Measurements from ENCODE around the gene PDE8A.

DNA sequence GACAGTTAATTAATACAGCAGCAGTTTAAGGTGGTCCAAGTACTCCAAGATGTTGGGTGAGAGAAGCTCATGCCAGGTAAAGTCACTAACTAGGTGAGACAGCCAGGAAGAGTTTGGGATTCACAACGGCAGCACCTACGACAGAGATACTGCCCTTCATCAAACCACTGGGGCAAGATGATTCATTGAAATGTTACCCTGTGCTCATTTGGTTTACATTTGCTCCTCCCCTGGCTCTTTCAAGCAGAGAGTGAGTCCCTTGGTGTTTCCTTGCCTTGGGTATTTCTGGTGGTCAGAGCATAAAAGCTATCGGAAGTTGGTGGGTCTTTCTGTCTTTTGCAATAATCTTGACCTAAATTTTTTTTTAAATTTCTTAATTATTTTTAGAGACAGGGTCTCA lies 19.9 kb upstream of the PDE8A start:
- TF ChIP-seq JUNB (IDR thresholded peaks at IDR 0.05; ENCODE audit: unreplicated experiment) (no peak), EZH2 (IDR thresholded peaks at IDR 0.05; ENCODE audit: low read depth, unreplicated experiment) (no peak)
- TF ChIP-seq, protein P1, sequence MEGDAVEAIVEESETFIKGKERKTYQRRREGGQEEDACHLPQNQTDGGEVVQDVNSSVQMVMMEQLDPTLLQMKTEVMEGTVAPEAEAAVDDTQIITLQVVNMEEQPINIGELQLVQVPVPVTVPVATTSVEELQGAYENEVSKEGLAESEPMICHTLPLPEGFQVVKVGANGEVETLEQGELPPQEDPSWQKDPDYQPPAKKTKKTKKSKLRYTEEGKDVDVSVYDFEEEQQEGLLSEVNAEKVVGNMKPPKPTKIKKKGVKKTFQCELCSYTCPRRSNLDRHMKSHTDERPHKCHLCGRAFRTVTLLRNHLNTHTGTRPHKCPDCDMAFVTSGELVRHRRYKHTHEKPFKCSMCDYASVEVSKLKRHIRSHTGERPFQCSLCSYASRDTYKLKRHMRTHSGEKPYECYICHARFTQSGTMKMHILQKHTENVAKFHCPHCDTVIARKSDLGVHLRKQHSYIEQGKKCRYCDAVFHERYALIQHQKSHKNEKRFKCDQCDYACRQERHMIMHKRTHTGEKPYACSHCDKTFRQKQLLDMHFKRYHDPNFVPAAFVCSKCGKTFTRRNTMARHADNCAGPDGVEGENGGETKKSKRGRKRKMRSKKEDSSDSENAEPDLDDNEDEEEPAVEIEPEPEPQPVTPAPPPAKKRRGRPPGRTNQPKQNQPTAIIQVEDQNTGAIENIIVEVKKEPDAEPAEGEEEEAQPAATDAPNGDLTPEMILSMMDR (conservative IDR thresholded peaks at IDR 0.05; ENCODE audit: low read depth in 2 of 2) = no peak
- TF ChIP-seq, protein P2, sequence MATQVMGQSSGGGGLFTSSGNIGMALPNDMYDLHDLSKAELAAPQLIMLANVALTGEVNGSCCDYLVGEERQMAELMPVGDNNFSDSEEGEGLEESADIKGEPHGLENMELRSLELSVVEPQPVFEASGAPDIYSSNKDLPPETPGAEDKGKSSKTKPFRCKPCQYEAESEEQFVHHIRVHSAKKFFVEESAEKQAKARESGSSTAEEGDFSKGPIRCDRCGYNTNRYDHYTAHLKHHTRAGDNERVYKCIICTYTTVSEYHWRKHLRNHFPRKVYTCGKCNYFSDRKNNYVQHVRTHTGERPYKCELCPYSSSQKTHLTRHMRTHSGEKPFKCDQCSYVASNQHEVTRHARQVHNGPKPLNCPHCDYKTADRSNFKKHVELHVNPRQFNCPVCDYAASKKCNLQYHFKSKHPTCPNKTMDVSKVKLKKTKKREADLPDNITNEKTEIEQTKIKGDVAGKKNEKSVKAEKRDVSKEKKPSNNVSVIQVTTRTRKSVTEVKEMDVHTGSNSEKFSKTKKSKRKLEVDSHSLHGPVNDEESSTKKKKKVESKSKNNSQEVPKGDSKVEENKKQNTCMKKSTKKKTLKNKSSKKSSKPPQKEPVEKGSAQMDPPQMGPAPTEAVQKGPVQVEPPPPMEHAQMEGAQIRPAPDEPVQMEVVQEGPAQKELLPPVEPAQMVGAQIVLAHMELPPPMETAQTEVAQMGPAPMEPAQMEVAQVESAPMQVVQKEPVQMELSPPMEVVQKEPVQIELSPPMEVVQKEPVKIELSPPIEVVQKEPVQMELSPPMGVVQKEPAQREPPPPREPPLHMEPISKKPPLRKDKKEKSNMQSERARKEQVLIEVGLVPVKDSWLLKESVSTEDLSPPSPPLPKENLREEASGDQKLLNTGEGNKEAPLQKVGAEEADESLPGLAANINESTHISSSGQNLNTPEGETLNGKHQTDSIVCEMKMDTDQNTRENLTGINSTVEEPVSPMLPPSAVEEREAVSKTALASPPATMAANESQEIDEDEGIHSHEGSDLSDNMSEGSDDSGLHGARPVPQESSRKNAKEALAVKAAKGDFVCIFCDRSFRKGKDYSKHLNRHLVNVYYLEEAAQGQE (IDR thresholded peaks at IDR 0.05; ENCODE audit: unreplicated experiment) = no peak
